Stimulated activated naive B cell treated with anti-CD40 and anti-IgM and Interleukin-4, amounts not matched to agents 10 μg/mL and 1 μg/mL and 100 μg/mL, for 72 hours (primary cell): ENCODE data around the gene MEIOB.
"Not testable (repeated sequence)": the region's sequence is repeated elsewhere in the genome, so short reads cannot be mapped to it uniquely, and the experiment has no call there.

Experiments used
- ATAC-seq, 2 donors: fragments of 150-1000 bp; cut with Tn5 transposase; replicated peaks; 2 replicates each; pipeline ENCODE4 v1.10.0; 2021; ENCODE audit warnings: moderate library complexity in 1 of 2
- DNase-seq: peaks from one replicate; pipeline ENCODE4 v3.0.0; 2021
- H3K27ac Mint-ChIP-seq: one replicate; pipeline ENCODE4 v1.8.0; 2022; ENCODE audit warnings: mild to moderate bottlenecking, mixed read lengths
- H3K27me3 Mint-ChIP-seq, 2 donors: one replicate each; pipeline ENCODE4 v1.8.0; 2022; ENCODE audit warnings: mixed read lengths in 2 of 2
- H3K36me3 Mint-ChIP-seq, 2 donors: one replicate each; pipeline ENCODE4 v1.8.0; 2022; ENCODE audit warnings: mixed read lengths in 2 of 2, mild to moderate bottlenecking in 1 of 2
- H3K4me1 Mint-ChIP-seq, 2 donors: one replicate each; pipeline ENCODE4 v1.8.0; 2022; ENCODE audit warnings: mixed read lengths in 2 of 2, mild to moderate bottlenecking in 1 of 2
- H3K4me3 Mint-ChIP-seq, 2 donors: one replicate each; pipeline ENCODE4 v1.8.0; 2022; ENCODE audit warnings: mild to moderate bottlenecking in 2 of 2, mixed read lengths in 2 of 2, moderate library complexity in 1 of 2
- H3K9me3 Mint-ChIP-seq, 2 donors: one replicate each; pipeline ENCODE4 v1.8.0; 2022; ENCODE audit warnings: mixed read lengths in 2 of 2, mild to moderate bottlenecking in 1 of 2

The MEIOB gene

DNA sequence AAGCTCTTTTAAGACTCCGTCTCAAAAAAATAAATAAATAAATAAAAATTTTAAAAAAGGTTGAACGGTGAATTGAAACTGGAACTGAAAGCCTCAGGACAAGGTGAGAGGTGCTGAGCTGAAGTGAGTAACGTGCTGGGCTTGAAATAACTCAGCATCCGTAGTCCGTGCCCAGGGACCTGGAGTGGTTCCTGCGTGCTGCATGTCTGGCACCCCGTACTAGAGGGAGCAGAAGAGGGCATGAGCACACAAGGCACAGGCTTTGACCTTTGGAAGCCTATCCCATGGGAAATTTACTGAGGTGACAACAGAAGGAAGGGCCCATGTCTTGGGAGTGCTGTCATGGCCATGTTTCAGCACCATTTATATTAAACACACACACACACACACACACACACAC, 4.5 kb upstream of the MEIOB start:
- ATAC-seq, result peak in 1 of 2 donors; percentile 42
- DNase-seq, result no peak
- peaks cover 0 to 8% of the 10 kb centered on the region in 2 donors for H3K4me1 Mint-ChIP-seq

DNA sequence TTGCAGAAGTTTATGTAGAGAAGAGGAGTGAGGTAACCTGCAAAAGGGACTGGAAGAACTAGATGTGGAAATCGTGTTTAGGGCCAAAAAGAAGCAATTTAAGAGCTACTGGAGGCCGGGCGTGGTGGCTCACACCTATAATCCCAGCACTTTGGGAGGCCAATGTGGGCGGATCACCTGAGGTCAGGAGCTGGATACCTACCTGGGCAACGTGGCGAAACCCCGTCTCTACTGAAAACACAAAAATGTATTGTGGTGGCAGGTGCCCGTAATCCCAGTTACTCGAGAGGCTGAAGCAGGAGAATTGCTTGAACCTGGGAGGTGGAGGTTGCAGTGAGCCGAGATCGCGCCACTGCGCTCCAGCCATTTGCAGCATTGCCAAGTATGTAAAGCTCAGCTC, 4.1 kb upstream of the MEIOB start:
- H3K27me3 Mint-ChIP-seq, result peaks cover 29 to 35% of the 10 kb centered on the region in 2 donors
- not testable (repeated sequence) for H3K4me3 Mint-ChIP-seq, H3K27ac Mint-ChIP-seq, H3K36me3 Mint-ChIP-seq, H3K9me3 Mint-ChIP-seq, DNase-seq, H3K4me1 Mint-ChIP-seq, ATAC-seq

More for the DNA sequence above, 4.5 kb upstream of the MEIOB start:
- Mint-ChIP-seq H3K4me3 (no peak overlapping the region), H3K9me3 (peaks cover 0 to 2% of the 10 kb centered on the region in 2 donors), H3K27me3 (peaks cover 29 to 35% of the 10 kb centered on the region in 2 donors), H3K27ac (no peak overlapping the region), H3K36me3 (peaks cover 3 to 4% of the 10 kb centered on the region in 2 donors)

DNA sequence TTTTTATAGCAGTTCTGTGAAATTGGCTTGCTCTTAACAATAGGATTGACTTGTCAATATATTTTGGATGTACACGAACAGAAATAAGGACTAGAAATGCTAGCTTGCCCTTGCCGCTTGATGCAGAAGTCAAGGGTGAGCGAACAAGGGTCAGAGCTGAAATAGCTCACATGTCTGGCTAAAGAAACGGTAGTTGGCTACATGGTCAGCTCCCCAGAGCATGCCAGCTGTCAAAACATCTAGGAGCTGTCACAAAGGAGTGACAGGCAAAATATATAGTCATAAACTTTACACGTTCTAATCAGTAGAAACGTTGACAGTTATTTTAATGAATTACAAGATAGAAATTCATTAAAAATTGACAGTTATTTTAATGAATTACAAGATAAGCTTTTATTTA, 2.9 kb upstream of the MEIOB start:
- peaks cover 0 to 2% of the 10 kb centered on the region in 2 donors for H3K9me3 Mint-ChIP-seq
- H3K36me3 Mint-ChIP-seq, result peaks cover 3 to 4% of the 10 kb centered on the region in 2 donors
- peaks cover 34 to 39% of the 10 kb centered on the region in 2 donors for H3K27me3 Mint-ChIP-seq
- H3K4me3 Mint-ChIP-seq, result no peak overlapping the region
- ATAC-seq (no peak), DNase-seq (no peak)
- H3K4me1 Mint-ChIP-seq, result peaks cover 0 to 8% of the 10 kb centered on the region in 2 donors
- H3K27ac Mint-ChIP-seq, result no peak overlapping the region

DNA sequence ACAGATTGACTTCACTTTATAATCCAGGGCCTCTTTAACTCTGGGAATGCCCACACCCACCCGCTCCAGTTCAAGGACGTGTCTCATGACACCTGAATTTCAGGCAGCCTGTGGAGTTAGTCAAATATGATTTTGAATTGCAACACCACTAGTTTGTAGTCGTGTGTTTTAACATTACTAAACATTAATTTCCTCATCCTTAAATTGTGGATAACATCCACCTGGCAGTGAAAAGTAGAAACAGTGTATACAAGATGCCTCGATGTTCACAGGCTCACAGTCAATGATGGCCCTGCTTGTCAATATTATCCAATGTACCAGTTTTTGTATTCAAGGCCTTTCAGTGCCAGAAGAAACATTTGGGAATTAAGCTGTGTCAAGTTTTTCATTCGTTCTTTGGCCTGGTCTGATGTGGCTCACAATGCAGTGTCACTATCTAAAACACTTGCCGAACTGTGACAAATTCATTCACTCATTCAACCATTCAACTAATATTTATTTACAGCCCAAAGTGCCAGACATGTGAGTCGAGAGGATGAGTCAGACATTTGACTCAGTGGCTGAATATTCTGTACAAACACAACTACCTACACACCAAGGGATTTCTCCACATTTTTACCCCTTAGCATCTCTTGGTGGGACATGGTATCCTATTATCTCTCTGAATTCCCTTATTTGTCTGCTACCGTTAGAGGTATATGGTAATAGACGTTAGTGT, 1.4 kb downstream of the MEIOB start:
- no peak for DNase-seq
- ATAC-seq, result no peak
- Mint-ChIP-seq H3K4me3 (no peak overlapping the region), H3K4me1 (peaks cover 0 to 8% of the 10 kb centered on the region in 2 donors), H3K9me3 (peaks cover 0 to 2% of the 10 kb centered on the region in 2 donors), H3K36me3 (peaks cover 3 to 4% of the 10 kb centered on the region in 2 donors), H3K27ac (no peak overlapping the region), H3K27me3 (peaks cover 13 to 19% of the 10 kb centered on the region in 2 donors)

DNA sequence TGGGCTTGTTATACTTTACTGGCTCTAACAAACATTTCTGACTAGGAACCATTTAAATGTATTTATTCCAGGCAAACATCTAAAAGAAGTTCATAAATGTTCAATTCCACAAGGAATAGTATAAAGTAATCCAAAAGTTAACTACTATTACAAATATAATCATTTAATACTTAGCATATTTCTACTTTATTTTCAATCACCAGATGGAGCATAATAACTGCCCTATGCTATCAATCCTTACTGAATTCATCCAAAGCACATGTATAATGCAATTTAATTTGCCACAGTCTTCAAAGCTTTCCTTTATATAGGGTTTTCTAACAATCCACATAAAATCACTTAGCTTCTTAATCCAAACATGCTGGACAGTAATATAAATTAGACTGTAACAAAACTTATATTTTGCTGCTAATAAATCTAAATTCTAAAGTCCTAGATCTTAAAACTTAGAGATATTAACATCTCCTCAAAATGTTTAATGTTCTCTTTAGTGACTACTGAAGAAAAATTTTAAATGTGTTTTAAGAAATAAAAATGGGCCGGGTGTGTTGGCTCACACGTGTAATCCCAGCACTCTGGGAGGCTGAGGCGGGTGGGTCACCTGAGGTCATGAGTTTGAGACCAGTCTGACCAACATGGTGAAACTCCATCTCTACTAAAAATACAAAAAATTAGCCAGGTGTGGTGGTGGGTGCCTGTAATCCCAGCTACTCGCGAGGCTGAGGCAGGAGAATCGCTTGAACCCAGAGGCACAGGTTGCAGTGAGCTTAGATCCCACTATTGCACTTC, 5.9 kb downstream of the MEIOB start:
- H3K9me3 Mint-ChIP-seq, result no peaks in the 10 kb centered on the region
- peaks cover 4 to 5% of the 10 kb centered on the region in 2 donors for H3K27me3 Mint-ChIP-seq
- no peak overlapping the region for H3K27ac Mint-ChIP-seq
- ATAC-seq (no peak), DNase-seq (no peak)
- no peaks in the 10 kb centered on the region for H3K4me1 Mint-ChIP-seq
- no peak overlapping the region for H3K4me3 Mint-ChIP-seq
- no peaks in the 10 kb centered on the region for H3K36me3 Mint-ChIP-seq

GRCh38 chr16:1863681-1864460, 8.1 kb downstream of the MEIOB start:
- DNase-seq (no peak), ATAC-seq (no peak)
- Mint-ChIP-seq H3K4me3 (no peak overlapping the region), H3K27ac (no peak overlapping the region), H3K36me3 (no peaks in the 10 kb centered on the region), H3K4me1 (no peaks in the 10 kb centered on the region), H3K9me3 (no peaks in the 10 kb centered on the region), H3K27me3 (peaks cover 10 to 20% of the 10 kb centered on the region in 2 donors)

- no peak overlapping the region for H3K27ac Mint-ChIP-seq
- no peaks in the 10 kb centered on the region for H3K36me3 Mint-ChIP-seq
- no peaks in the 10 kb centered on the region for H3K4me1 Mint-ChIP-seq
- H3K27me3 Mint-ChIP-seq, result peaks cover 20 to 34% of the 10 kb centered on the region in 2 donors
- H3K4me3 Mint-ChIP-seq, result no peak overlapping the region
- no peaks in the 10 kb centered on the region for H3K9me3 Mint-ChIP-seq
- ATAC-seq, result no peak
- no peak for DNase-seq
These were observed 9.6 kb downstream of the MEIOB start for GRCh38 chr16:1862394-1862793.

GRCh38 chr16:1861730-1862129, 10.2 kb downstream of the MEIOB start:
- Mint-ChIP-seq H3K27ac (no peak overlapping the region), H3K36me3 (no peaks in the 10 kb centered on the region), H3K27me3 (peaks cover 25 to 40% of the 10 kb centered on the region in 2 donors), H3K9me3 (no peaks in the 10 kb centered on the region), H3K4me1 (no peaks in the 10 kb centered on the region), H3K4me3 (no peak overlapping the region)
- no peak for DNase-seq
- no peak for ATAC-seq

DNA sequence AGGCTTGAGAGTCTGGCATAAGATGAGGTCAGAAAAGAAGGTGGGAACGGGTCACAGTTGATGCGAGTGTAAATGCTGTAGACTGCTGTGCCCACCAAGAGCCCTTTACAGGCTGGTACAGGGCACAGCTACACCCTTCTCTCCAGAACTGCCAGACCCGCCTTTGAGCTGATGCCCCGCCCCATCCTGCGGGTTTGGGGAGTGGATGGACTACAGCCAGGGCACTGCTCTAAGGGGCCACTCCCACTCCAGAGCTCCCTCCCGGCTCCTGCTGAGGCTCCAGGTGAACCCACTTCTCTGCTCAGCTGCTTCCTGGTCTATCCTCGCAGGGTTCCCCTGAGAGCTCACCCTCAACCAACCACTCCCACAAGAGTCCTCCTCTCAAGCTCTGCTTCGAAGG, 12.3 kb downstream of the MEIOB start:
- Mint-ChIP-seq H3K9me3 (no peaks in the 10 kb centered on the region), H3K4me3 (no peak overlapping the region), H3K4me1 (no peaks in the 10 kb centered on the region), H3K27ac (no peak overlapping the region), H3K27me3 (peaks cover 28 to 47% of the 10 kb centered on the region in 2 donors), H3K36me3 (no peaks in the 10 kb centered on the region)
- DNase-seq, result no peak
- ATAC-seq, result no peak

GRCh38 chr16:1858189-1858865, 13.6 kb downstream of the MEIOB start:
- no peak for ATAC-seq
- Mint-ChIP-seq H3K4me1 (no peaks in the 10 kb centered on the region), H3K36me3 (no peaks in the 10 kb centered on the region), H3K9me3 (no peaks in the 10 kb centered on the region), H3K4me3 (no peak overlapping the region), H3K27me3 (peaks cover 30 to 58% of the 10 kb centered on the region in 2 donors), H3K27ac (no peak overlapping the region)
- DNase-seq, result no peak

DNA sequence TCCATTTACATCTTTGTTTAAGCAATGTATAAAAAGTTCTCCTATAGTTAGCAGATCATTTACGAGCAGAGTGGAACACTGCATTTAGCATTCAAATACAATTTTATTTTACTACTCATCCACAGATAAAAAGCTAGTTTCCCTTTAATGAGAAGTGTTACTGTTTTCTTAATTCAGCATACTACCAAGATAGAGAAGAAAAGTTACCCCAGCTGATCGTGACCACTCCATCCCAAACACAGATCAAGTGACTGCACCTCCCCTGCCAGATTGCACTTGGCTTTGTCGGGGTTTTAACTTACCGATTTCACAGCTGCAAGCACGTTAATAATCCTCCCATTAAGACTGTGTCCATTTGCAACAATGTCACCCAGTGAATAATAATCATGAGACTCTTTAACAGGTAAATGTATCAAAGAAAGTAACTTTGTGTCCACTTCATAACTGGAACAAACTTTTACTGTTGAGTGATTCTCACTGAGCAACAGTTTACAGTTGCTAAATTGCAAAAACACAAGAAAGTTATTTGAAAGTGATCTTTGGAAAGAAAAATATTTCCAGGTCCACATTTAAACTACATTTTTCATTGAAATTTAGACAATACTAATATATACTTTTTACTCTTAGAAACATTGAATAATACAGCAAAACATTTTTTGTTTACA, 14.4 kb downstream of the MEIOB start:
- DNase-seq (no peak), ATAC-seq (no peak)
- H3K4me1 Mint-ChIP-seq, result no peaks in the 10 kb centered on the region
- peaks cover 30 to 59% of the 10 kb centered on the region in 2 donors for H3K27me3 Mint-ChIP-seq
- no peak overlapping the region for H3K27ac Mint-ChIP-seq
- H3K4me3 Mint-ChIP-seq, result no peak overlapping the region
- H3K9me3 Mint-ChIP-seq, result no peaks in the 10 kb centered on the region
- no peaks in the 10 kb centered on the region for H3K36me3 Mint-ChIP-seq

DNA sequence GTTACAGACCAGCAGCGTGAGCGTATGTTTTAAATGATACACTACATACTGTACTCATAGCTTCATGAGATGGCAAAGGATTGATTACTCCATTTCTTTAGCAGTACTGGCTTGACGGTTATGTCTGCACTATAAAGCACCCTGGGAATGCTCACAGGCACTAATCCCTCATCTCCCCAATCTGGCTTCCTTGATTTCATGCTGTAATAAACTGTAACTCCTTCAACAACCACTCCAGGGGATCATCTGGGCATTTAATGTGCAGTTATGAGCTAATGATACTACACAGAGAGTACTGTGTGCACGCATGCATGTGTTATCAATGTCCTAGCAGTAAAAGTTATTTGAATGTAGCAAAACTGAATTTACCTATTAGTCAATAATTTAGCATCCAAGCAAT, 20.2 kb downstream of the MEIOB start:
- no peaks in the 10 kb centered on the region for H3K4me1 Mint-ChIP-seq
- no peak overlapping the region for H3K27ac Mint-ChIP-seq
- H3K27me3 Mint-ChIP-seq, result peaks cover 11 to 35% of the 10 kb centered on the region in 2 donors
- no peaks in the 10 kb centered on the region for H3K36me3 Mint-ChIP-seq
- ATAC-seq (no peak), DNase-seq (no peak)
- H3K9me3 Mint-ChIP-seq, result no peaks in the 10 kb centered on the region
- no peak overlapping the region for H3K4me3 Mint-ChIP-seq

- DNase-seq, result no peak
- H3K4me3 Mint-ChIP-seq, result no peak overlapping the region
These were observed 21.0 kb downstream of the MEIOB start for GRCh38 chr16:1850981-1851380.

More at GRCh38 chr16:1850981-1851380, 21.0 kb downstream of the MEIOB start:
- Mint-ChIP-seq H3K36me3 (no peaks in the 10 kb centered on the region), H3K9me3 (no peaks in the 10 kb centered on the region), H3K4me1 (no peaks in the 10 kb centered on the region), H3K27ac (no peak overlapping the region), H3K27me3 (peaks cover 19 to 42% of the 10 kb centered on the region in 2 donors)
- ATAC-seq, result no peak
